Measurements from ENCODE around the gene MPDZ. TPM values are rescaled to one million over a fixed set of nuclear protein-coding genes. Genes with fewer than 3 reads are reported as not detected.
A peak's percentile ranks its signal among the peaks of the same experiment; 100 is the strongest.

Gene MPDZ
- polyA plus RNA-seq, 1 experiment = 22.0 TPM

DNA sequence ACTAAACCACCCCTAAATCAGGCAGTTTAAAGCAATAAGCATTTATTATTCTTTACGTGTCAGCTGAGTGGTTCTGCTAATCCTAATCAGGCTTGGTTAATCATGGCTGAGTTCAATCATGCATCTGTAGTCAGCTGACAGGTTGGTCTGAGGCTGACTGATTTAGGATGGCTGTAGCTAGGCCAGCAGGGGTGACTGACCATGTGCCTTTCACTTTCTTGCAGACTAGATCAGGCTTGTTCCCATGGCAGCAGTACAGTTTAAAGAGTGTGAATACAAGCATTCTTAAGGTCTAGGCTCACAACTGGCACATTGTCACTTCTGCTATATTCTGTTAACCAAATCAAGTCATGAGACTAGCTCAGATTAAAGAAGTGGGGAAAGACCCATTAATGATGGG lies 16.1 kb upstream of the MPDZ start:
- no peaks in the 10 kb centered on the region for H3K27me3 ChIP-seq (ENCODE audit: control insufficient read depth, insufficient read depth, low read length)
- DNase-seq (ENCODE audit: low read depth) = no peak
- TF ChIP-seq, protein P1, sequence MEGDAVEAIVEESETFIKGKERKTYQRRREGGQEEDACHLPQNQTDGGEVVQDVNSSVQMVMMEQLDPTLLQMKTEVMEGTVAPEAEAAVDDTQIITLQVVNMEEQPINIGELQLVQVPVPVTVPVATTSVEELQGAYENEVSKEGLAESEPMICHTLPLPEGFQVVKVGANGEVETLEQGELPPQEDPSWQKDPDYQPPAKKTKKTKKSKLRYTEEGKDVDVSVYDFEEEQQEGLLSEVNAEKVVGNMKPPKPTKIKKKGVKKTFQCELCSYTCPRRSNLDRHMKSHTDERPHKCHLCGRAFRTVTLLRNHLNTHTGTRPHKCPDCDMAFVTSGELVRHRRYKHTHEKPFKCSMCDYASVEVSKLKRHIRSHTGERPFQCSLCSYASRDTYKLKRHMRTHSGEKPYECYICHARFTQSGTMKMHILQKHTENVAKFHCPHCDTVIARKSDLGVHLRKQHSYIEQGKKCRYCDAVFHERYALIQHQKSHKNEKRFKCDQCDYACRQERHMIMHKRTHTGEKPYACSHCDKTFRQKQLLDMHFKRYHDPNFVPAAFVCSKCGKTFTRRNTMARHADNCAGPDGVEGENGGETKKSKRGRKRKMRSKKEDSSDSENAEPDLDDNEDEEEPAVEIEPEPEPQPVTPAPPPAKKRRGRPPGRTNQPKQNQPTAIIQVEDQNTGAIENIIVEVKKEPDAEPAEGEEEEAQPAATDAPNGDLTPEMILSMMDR (IDR thresholded peaks at IDR 0.05; ENCODE audit: insufficient read depth, low read depth, low read length) = no peak
- CTCF ChIA-PET = no interaction called here
- no peak overlapping the region for H3K4me3 ChIP-seq (ENCODE audit: low read depth, low read length)
- H3K36me3 ChIP-seq (ENCODE audit: control insufficient read depth, insufficient read depth, low read length) = no peaks in the 10 kb centered on the region
- POLR2A ChIA-PET = no interaction called here

DNA sequence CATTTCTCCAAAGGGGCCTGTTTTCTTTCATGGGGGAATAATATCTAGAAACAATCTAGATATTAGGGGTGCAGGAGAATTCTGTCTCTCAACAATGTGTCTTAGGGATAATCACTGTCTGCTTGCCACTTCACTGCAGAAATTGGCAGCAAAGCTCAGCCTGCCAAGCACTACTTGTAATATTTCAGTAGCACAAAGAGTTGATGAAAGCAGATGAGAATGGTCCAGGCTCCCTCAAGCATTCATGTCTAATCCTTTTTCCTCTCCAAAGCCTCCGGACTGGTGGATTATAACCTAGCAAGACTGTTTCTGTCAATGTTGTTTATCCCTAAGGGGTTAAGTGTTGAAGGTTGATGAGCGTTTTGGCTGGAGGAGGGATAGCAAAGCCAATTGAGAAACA lies 13.3 kb upstream of the MPDZ start:
- no peaks in the 10 kb centered on the region for H3K27me3 ChIP-seq (ENCODE audit: control insufficient read depth, insufficient read depth, low read length)
- POLR2A ChIA-PET = interaction anchor here (0.7 kb wide), 1 partner anchor 9 kb away, joined by 3 read pairs; no protein-coding TSS in a partner anchor
- no peaks in the 10 kb centered on the region for H3K36me3 ChIP-seq (ENCODE audit: control insufficient read depth, insufficient read depth, low read length)
- H3K4me3 ChIP-seq (ENCODE audit: low read depth, low read length) = no peak overlapping the region
- TF ChIP-seq, protein P1 (IDR thresholded peaks at IDR 0.05; ENCODE audit: insufficient read depth, low read depth, low read length) = no peak
- CTCF ChIA-PET = no interaction called here
- DNase-seq (ENCODE audit: low read depth) = no peak

DNA sequence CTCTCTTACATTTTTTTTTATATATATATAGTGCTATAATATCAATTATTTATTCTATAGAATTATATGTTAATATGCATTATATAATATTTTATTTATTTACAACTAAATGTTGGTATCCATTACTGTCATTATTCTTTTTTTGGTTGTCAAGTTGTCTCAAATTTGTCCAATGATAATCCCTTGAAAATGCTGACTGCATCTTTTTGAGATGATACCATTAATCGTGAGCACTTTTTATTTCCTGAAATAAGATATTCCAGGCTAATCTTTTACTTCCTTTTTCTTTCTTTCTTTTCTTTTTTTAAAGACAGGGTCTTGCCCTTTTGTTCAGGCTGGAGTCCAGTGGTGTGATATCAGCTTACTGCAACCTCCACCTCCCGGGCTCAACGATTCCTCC lies 12.7 kb upstream of the MPDZ start:
- Histone ChIP-seq H3K4me3 (ENCODE audit: low read depth, low read length) (no peak overlapping the region), H3K36me3 (ENCODE audit: control insufficient read depth, insufficient read depth, low read length) (no peaks in the 10 kb centered on the region), H3K27me3 (ENCODE audit: control insufficient read depth, insufficient read depth, low read length) (no peaks in the 10 kb centered on the region)
- CTCF ChIA-PET = no interaction called here
- TF ChIP-seq, protein P1 (IDR thresholded peaks at IDR 0.05; ENCODE audit: insufficient read depth, low read depth, low read length) = no peak
- no peak for DNase-seq (ENCODE audit: low read depth)
- POLR2A ChIA-PET = no interaction called here

DNA sequence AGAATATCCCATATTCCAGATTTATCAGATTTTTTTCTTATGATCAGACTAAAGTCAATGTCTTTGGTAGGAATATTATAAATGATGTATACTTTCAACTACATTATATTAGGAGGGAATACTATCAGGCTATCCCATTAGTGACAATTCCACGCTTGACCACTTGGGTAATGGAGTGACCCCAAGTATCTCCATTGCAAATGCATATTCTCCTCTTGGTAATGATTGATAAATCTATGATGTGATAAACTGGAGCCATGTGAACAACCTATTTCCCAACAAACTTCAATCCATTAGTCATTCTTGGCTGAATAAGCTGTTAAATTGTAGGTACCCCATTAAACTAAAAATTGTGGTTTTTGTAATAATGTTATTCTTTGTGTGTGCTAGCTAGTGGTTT lies 12.2 kb upstream of the MPDZ start:
- DNase-seq (ENCODE audit: low read depth) = no peak

DNA sequence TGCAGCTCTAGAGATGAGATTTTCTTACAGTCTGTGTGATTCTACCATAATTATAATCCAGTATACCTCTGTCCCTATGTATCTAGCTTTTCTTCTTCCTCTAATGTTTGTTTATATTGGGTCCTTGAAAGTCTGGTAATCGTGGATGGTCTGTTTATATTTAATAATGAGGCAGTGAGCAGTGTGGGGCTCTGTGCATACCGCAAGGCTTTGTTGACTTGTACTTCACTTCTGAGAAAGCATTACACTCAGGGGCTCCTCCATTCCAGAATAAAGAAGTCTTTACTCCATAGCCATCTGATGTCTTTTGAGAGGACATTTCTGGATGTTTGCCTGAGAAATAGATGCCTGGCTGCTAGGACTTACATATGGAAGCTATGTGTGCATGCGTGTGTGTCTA lies 4.5 kb upstream of the MPDZ start:
- DNase-seq (ENCODE audit: low read depth) = no peak
- Histone ChIP-seq H3K36me3 (ENCODE audit: control insufficient read depth, insufficient read depth, low read length) (no peaks in the 10 kb centered on the region), H3K4me3 (ENCODE audit: low read depth, low read length) (no peak overlapping the region), H3K27me3 (ENCODE audit: control insufficient read depth, insufficient read depth, low read length) (no peaks in the 10 kb centered on the region)
- TF ChIP-seq, protein P1 (IDR thresholded peaks at IDR 0.05; ENCODE audit: insufficient read depth, low read depth, low read length) = no peak
- ChIA-PET POLR2A (interaction anchor here (0.6 kb wide), 1 partner anchor 9 kb away, joined by 3 read pairs; no protein-coding TSS in a partner anchor), CTCF (interaction anchor here (1.6 kb wide), 1 partner anchor 15 kb away, joined by 4 read pairs; no protein-coding TSS in a partner anchor)

More for the DNA sequence above, 12.2 kb upstream of the MPDZ start:
- POLR2A ChIA-PET = no interaction called here
- CTCF ChIA-PET = no interaction called here
- no peak overlapping the region for H3K4me3 ChIP-seq (ENCODE audit: low read depth, low read length)
- H3K36me3 ChIP-seq (ENCODE audit: control insufficient read depth, insufficient read depth, low read length) = no peaks in the 10 kb centered on the region
- H3K27me3 ChIP-seq (ENCODE audit: control insufficient read depth, insufficient read depth, low read length) = no peaks in the 10 kb centered on the region
- TF ChIP-seq, protein P1 (IDR thresholded peaks at IDR 0.05; ENCODE audit: insufficient read depth, low read depth, low read length) = peak; percentile 14; the same call in 1 of the 2 replicates

All from BJ (cell line).